GM21423 (cell line): ENCODE data around the gene RAD50.
"Not testable (repeated sequence)": the region's sequence is repeated elsewhere in the genome, so short reads cannot be mapped to it uniquely, and the experiment has no call there.

Experiments
- ATAC-seq: cut with Tn5 transposase; IDR thresholded peaks from one replicate; pipeline ENCODE4 v1.9.1; 2021; ENCODE audit warnings: mild to moderate bottlenecking, moderate library complexity; ENCODE audit not compliant: unreplicated experiment

RAD50 gene

DNA sequence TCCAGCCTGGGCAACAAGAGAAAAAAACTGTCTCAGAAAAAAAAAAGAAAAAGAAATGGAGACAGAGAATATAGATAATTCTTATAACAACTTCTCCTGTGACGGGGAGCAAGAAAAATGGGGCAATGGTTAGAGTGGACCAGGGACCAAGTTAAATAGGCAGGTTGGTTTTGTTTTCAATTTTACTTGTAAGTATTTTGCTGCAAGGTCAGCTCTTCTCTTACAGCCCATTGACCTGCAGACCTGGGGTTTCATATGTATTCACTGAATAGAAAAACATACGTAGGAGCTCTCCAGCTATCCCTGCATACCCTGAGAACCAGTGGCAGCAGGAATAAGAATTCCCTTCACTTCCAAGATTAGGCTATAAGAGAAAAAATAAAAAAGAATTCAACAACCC lies 72.0 kb downstream of the RAD50 start:
- ATAC-seq: no peak

GRCh38 chr5:132629230-132629944 lies 72.6 kb downstream of the RAD50 start:
- peak; percentile 53 for ATAC-seq

DNA sequence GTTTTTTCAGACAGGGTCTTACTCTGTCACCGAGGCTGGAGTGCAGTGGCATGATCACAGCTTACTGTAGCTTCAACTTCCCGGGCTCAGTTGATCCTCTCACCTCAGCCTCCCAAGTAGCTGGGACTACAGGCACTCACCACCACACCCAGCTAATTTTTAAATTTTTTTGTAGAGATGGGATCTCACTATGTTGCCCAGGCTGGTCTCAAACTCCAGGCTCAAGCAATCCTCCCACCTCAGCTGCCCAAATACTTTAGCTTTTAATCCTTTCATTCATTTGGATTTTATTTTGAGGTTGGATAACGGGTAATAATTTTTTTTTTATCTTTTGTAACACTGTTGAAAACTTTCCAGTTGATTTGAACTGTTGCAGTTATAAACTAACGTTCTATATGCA lies 76.8 kb downstream of the RAD50 start:
- ATAC-seq: not testable (repeated sequence)

- ATAC-seq: peak; percentile 45
These were observed 79.1 kb downstream of the RAD50 start for GRCh38 chr5:132635873-132636272.

DNA sequence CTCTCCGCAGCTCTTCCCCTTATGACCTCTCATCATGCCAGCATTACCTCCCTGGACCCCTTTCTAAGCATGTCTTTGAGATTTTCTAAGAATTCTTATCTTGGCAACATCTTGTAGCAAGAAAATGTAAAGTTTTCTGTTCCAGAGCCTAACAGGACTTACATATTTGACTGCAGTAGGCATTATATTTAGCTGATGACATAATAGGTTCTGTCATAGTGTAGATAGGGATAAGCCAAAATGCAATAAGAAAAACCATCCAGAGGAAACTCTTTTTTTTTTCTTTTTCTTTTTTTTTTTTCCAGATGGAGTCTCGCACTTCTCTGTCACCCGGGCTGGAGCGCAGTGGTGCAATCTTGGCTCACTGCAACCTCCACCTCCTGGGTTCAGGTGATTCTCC lies 80.5 kb downstream of the RAD50 start:
- no peak for ATAC-seq

DNA sequence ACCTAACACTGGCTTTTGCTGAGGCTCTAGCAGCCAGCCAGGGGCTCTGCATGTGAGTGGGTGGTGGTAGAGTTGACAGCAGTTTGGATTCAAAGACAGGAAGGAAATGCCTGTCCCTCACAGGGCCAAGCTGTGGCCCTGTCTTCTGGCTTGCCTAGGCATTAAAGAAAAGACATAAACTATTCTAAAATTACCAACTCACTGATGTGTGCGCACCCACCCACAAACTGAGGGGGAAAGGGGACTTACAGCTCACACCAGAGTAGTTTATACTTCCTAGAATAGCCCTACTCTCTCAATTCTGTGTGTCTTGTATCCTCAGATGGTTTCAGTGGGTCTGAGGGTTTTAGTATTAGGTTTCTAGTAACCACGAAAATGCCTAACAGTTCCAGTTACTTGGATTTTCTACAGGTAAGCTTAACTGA lies 82.9 kb downstream of the RAD50 start:
- peak; percentile 70 for ATAC-seq

- no peak for ATAC-seq
These were observed 83.8 kb downstream of the RAD50 start for GRCh38 chr5:132640613-132641012.

DNA sequence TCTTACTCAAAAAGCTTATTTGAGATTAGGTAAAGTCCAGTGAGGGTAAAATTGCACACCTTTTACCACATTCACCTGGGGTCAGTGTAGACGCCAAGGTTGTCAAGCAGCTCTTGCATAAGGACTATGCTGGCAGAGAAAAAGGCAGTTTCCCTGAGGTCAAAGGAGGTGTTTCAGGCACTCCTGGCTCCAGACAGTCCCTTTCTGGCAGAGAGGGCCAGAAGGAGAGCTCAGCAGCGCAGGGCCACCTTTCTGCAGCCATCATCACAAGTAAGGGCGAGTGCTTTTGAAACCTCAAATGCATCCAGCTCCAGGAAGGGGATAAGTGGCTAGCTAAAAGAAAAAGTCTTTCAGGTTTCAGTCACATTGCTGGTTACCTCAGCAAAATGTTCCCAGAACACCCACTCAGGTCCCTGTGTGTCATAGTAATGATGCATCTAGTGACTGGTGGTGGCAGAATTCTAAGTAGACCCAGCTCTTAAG lies 84.5 kb downstream of the RAD50 start:
- peak; percentile 36 for ATAC-seq

GRCh38 chr5:132641841-132642240 lies 85.1 kb downstream of the RAD50 start:
- no peak for ATAC-seq

GRCh38 chr5:132644177-132644576 lies 87.4 kb downstream of the RAD50 start:
- no peak for ATAC-seq

DNA sequence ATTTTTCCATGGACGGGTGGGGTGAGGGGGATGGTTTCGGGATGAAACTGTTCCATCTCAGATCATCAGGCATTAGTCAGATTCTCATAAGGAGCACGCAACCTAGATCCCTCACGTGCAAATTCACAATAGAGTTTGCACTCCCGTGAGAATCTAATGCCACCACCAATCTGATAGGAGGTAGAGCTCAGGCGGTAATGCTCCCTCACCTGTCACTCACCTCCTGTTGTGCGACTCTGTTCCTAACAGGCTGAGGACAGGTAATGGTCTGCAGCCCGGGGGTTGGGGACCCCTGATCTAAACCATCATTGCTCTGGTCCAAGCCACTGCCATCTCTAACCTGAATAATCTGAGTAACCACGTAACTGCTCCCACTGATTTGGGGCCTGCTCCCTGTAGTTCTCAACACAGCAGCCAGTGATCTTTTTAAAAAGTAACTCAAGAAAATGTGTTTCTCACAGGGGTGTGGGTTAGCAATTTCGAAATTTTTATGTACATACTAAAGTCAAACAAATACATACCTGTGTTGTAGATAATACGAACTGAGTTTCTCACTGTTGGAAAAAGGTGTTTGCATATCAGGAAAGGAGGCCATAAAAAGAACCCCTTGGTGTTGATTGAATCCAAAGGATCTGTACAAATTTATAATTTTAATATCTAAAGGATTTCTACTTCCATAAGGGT lies 89.9 kb downstream of the RAD50 start:
- no peak for ATAC-seq

DNA sequence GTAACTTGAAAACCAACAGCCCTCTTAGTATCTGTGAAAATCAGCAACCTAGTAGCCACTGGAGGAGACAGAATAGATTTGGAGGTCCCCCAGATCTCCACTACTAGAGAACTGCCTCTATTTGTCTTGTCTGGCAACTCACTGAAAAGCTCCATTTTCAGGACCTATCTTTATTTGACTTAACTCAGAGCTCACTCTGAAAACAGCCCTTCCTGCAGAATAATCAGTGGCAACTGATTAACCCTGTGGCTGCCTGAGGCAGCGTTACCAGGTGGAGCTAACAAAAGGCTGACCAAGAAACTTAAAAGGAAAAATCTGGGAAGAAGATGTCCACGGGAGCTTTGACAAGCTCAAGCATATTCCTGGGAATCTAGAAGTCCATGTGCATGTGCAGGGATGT lies 90.7 kb downstream of the RAD50 start:
- no peak for ATAC-seq

DNA sequence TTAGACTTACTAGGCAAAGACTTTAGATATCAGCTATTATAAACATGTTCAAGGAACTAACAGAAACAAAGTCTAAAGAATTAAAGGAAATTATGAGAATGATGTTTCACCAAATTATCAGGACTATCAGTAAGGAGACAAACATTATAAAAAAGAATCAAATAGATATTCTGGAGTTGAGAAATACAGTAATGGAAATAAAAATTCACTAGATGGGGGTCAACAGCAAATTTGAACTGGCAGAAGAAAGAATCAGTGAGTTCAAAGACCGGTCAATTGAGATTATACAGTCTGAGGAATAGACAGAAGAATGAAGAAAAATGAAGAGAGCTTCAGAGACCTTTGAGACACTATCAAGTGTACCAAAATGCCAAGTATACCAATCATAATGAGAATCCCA lies 91.6 kb downstream of the RAD50 start:
- ATAC-seq: no peak

DNA sequence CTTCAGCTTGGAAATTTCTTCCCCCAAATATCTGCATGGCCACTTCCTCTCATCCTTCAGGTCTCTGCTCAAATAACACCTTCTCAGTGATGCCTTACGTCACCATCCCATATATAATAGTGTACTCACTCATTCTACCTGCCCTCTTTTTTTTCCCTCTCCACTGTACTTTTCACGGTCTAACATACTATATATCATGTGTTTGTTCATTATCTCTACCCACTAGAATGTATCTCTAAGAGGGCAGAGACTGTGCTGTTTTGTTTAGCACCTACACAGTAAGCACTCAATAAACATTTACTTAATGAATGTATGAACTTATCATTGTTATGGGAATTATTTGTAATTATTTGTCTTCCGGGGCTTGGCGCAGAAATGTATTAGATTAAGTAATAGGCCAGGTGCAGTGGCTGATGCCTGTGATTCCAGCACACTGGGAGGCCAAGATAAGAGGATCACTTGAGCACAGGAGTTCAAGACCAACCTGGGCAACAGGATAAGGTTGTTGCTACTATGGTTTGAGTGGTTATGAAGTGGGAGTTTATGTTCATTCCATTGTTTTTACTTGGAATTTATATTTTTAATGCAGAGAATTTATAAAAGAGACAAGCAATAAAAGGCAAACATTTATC lies 95.2 kb downstream of the RAD50 start:
- no peak for ATAC-seq

DNA sequence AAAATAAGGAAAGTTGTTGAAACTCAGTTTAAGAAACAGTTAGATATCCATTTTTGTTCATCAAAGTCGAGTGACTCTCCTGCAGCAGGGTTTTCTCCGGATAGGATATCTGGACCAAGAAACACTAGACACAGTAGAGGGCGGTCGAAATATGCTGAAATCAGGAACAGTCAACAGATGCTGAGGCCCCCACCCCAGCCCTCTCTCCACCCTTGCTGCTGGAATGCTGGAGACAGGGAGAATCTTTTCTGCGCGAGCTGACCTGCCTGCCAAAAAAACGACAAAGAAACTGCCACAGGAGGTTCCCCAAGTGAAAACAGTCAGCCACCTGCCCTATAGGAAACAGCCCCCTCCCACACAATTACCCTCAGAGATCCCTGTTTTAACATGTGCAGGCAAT lies 96.9 kb downstream of the RAD50 start:
- ATAC-seq: no peak

GRCh38 chr5:132655821-132656773 lies 99.3 kb downstream of the RAD50 start:
- no peak for ATAC-seq

GRCh38 chr5:132656774-132657355 lies 100.1 kb downstream of the RAD50 start:
- ATAC-seq: no peak

- no peak for ATAC-seq
These were observed 101.1 kb downstream of the RAD50 start, which contains the start of gene IL13 for GRCh38 chr5:132657676-132658380. Gene IL13, plus strand, starts transcription at chr5:132658173. Its CDS starts 14 bp downstream, at chr5:132658187.

- no peak for ATAC-seq
These were observed 101.9 kb downstream of the RAD50 start for GRCh38 chr5:132658381-132659302.
